ENCODE data around the gene DDAH2.

The DDAH2 gene

DNA sequence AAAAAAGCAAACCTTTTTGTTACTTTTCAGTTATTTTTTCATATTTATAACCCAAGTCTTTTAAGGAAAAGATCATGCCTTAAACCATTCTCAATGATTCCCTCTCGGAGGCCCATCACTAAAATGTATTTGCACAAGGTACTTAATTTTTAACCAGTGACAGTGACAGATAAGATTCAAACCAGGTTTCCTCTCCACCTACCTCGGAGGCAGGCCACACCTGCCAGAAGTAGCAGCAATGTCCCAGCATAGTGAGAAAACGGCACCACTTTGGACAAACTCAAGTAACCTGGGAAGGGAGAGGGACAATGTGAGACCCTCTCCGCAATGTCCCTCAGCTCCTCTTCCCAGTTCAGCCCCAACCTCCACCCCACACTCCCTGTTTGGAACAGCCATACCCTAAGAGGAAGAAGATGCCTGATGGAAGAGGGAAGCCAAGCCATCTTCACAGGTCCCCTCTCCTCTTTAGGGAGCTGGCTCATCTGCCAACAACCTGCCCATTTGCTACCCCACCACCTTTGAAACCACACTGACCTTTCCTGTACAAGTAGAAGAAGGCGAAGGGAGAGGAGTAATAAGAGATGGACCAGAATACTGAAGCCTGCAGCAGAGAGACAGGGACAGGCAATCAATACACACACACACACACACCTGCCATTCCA lies 28.2 kb downstream of the DDAH2 start:
- no peak for TF ChIP-seq SIN3A (IDR thresholded peaks at IDR 0.05; ENCODE audit: borderline replicate concordance, insufficient read depth, low read length)

DNA sequence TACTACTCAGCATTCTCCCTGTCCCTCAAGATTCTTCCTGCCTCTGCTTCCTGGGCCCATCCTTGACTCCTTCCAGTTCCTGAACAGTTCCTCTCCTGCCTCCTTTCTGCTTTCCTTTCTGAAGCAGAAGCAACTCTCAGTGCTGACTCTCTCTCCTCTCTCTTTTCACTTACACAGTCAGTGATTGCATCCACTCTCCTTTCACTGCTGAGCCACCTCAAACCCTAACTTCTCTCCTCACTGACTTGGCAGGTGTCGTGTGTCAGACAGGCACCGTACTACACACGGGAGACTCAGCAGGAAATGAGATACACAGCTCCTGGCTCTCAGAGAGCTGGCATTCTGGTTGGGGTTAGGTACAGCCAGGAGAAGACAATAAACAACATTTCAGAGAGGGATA lies 31.5 kb downstream of the DDAH2 start:
- TF ChIP-seq SIN3A (IDR thresholded peaks at IDR 0.05; ENCODE audit: borderline replicate concordance, insufficient read depth, low read length) (no peak), TAF1 (IDR thresholded peaks at IDR 0.05; ENCODE audit: borderline replicate concordance, insufficient read depth, low read length) (no peak), POLR2AphosphoS5 (IDR thresholded peaks at IDR 0.05; ENCODE audit: low read depth, low read length) (no peak), FOXP2 (optimal IDR thresholded peaks at IDR 0.05; ENCODE audit: borderline replicate concordance, extremely low read depth, extremely low read length, insufficient read depth) (no peak)
- TF ChIP-seq, protein P1, sequence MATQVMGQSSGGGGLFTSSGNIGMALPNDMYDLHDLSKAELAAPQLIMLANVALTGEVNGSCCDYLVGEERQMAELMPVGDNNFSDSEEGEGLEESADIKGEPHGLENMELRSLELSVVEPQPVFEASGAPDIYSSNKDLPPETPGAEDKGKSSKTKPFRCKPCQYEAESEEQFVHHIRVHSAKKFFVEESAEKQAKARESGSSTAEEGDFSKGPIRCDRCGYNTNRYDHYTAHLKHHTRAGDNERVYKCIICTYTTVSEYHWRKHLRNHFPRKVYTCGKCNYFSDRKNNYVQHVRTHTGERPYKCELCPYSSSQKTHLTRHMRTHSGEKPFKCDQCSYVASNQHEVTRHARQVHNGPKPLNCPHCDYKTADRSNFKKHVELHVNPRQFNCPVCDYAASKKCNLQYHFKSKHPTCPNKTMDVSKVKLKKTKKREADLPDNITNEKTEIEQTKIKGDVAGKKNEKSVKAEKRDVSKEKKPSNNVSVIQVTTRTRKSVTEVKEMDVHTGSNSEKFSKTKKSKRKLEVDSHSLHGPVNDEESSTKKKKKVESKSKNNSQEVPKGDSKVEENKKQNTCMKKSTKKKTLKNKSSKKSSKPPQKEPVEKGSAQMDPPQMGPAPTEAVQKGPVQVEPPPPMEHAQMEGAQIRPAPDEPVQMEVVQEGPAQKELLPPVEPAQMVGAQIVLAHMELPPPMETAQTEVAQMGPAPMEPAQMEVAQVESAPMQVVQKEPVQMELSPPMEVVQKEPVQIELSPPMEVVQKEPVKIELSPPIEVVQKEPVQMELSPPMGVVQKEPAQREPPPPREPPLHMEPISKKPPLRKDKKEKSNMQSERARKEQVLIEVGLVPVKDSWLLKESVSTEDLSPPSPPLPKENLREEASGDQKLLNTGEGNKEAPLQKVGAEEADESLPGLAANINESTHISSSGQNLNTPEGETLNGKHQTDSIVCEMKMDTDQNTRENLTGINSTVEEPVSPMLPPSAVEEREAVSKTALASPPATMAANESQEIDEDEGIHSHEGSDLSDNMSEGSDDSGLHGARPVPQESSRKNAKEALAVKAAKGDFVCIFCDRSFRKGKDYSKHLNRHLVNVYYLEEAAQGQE (IDR thresholded peaks at IDR 0.05; ENCODE audit: insufficient read depth in 1 of 2, low read depth in 2 of 2, low read length in 2 of 2), result no peak

DNA sequence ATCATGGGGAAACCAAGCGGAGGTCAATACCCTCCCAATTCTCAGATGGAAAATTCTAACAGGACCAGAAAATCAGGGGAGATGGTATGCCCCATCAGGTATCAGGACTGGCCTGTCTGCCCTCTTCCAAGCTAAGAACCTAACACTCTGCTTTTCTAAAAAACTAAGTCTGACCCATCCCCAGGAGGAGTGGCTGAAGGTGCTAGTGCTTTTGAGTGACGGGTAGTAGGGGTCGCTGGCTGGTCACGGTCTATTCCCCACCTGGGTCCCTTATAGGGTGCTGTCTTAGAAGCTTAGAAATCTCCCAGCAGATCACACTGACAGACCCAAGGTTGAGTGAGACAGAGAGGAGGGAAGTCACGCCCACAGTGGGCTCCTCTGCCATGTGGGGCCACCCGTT lies 35.6 kb downstream of the DDAH2 start:
- TF ChIP-seq POLR2AphosphoS5 (IDR thresholded peaks at IDR 0.05; ENCODE audit: low read depth, low read length), result no peak
- TF ChIP-seq, protein P1 (IDR thresholded peaks at IDR 0.05; ENCODE audit: insufficient read depth in 1 of 2, low read depth in 2 of 2, low read length in 2 of 2), result no peak
- no peak for TF ChIP-seq SIN3A (IDR thresholded peaks at IDR 0.05; ENCODE audit: borderline replicate concordance, insufficient read depth, low read length)
- TF ChIP-seq FOXP2 (optimal IDR thresholded peaks at IDR 0.05; ENCODE audit: borderline replicate concordance, extremely low read depth, extremely low read length, insufficient read depth), result no peak
- TF ChIP-seq TAF1 (IDR thresholded peaks at IDR 0.05; ENCODE audit: borderline replicate concordance, insufficient read depth, low read length), result no peak

DNA sequence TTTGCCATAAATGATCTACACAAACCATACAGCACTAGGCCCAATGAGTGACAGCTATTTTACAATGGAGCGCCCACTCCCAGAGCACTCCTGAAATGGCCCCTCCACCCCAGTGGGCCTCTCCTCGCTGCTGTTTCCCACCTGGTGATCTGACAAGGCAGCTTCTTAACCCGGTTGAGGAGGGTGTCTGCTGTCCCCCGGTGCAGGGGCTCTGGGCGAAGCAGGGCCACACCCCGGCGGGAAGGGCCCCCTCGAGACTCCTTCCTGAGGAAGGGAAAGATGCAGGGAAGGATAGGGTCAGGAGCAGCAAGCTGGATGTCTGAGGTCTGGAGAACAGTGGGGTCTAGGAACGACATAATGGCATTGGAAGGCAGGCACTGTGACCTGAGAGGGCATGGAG lies 36.2 kb downstream of the DDAH2 start:
- TF ChIP-seq SIN3A (IDR thresholded peaks at IDR 0.05; ENCODE audit: borderline replicate concordance, insufficient read depth, low read length) (no peak), POLR2AphosphoS5 (IDR thresholded peaks at IDR 0.05; ENCODE audit: low read depth, low read length) (no peak), FOXP2 (optimal IDR thresholded peaks at IDR 0.05; ENCODE audit: borderline replicate concordance, extremely low read depth, extremely low read length, insufficient read depth) (no peak), TAF1 (IDR thresholded peaks at IDR 0.05; ENCODE audit: borderline replicate concordance, insufficient read depth, low read length) (no peak)
- TF ChIP-seq, protein P1 (IDR thresholded peaks at IDR 0.05; ENCODE audit: insufficient read depth in 1 of 2, low read depth in 2 of 2, low read length in 2 of 2), result no peak

DNA sequence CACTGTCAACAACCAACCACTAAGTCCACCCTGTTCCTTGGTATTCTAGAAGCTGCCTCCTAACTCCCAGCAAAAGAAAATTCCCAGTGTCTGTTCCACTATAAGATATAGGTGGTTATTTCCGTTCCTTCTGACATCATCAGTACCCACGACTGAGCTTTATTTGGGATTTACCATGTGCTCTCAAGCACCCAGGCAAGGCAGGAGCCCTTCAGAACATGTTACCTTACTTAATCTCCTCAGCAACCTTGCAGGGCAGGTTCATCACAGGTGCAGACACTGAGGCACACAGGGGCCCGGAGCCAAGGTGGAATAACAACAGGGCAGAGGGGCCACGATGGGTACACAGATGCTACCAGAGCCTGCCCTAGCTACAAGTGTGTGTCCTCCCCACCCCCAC lies 36.7 kb downstream of the DDAH2 start:
- TF ChIP-seq TAF1 (IDR thresholded peaks at IDR 0.05; ENCODE audit: borderline replicate concordance, insufficient read depth, low read length) (no peak), POLR2AphosphoS5 (IDR thresholded peaks at IDR 0.05; ENCODE audit: low read depth, low read length) (no peak), FOXP2 (optimal IDR thresholded peaks at IDR 0.05; ENCODE audit: borderline replicate concordance, extremely low read depth, extremely low read length, insufficient read depth) (no peak), SIN3A (IDR thresholded peaks at IDR 0.05; ENCODE audit: borderline replicate concordance, insufficient read depth, low read length) (no peak)
- TF ChIP-seq, protein P1 (IDR thresholded peaks at IDR 0.05; ENCODE audit: insufficient read depth in 1 of 2, low read depth in 2 of 2, low read length in 2 of 2), result no peak
